Limb (tissue), 2 donors: ENCODE measurements around the gene IL21R.
"Not testable (repeated sequence)": the region's sequence is repeated elsewhere in the genome, so short reads cannot be mapped to it uniquely, and the experiment has no call there.

Experiments used
- DNase-seq, 2 donors: peaks; one replicate each; pipeline ENCODE4 v3.0.0-alpha.2; 2016; ENCODE audit errors: extremely low spot score in 2 of 2

The IL21R gene

GRCh38 chr16:27441998-27442397 is 40.0 kb downstream of the IL21R start:
- DNase-seq: peak in 1 of 2 donors; percentile 2

GRCh38 chr16:27444015-27444414 is 42.0 kb downstream of the IL21R start:
- no peak for DNase-seq

GRCh38 chr16:27444470-27444869 is 42.5 kb downstream of the IL21R start:
- no peak for DNase-seq

GRCh38 chr16:27445502-27446175 is 43.7 kb downstream of the IL21R start:
- no peak for DNase-seq

GRCh38 chr16:27446721-27447120 is 44.7 kb downstream of the IL21R start:
- DNase-seq: no peak

GRCh38 chr16:27447301-27447700 is 45.3 kb downstream of the IL21R start:
- no peak for DNase-seq

- peak in 1 of 2 donors; percentile 68 for DNase-seq
These were observed 46.8 kb downstream of the IL21R start for GRCh38 chr16:27448532-27449433.

- no peak for DNase-seq
These were observed 47.6 kb downstream of the IL21R start for GRCh38 chr16:27449434-27450195.

- no peak for DNase-seq
These were observed 48.2 kb downstream of the IL21R start for GRCh38 chr16:27450196-27450549.

- DNase-seq: no peak
These were observed 50.9 kb downstream of the IL21R start for GRCh38 chr16:27452569-27453493.

GRCh38 chr16:27453494-27453825 is 51.5 kb downstream of the IL21R start:
- no peak for DNase-seq

GRCh38 chr16:27455700-27456099 is 53.7 kb downstream of the IL21R start:
- DNase-seq: no peak

GRCh38 chr16:27457605-27457900 is 55.6 kb downstream of the IL21R start:
- DNase-seq: not testable (repeated sequence)

- no peak for DNase-seq
These were observed 56.3 kb downstream of the IL21R start for GRCh38 chr16:27458258-27458657.

GRCh38 chr16:27458987-27459688 is 57.2 kb downstream of the IL21R start:
- no peak for DNase-seq

- no peak for DNase-seq
These were observed 58.2 kb downstream of the IL21R start for GRCh38 chr16:27460213-27460612.

GRCh38 chr16:27460663-27461482 is 58.9 kb downstream of the IL21R start:
- DNase-seq: no peak

GRCh38 chr16:27461483-27462171 is 59.7 kb downstream of the IL21R start:
- peak in 1 of 2 donors; percentile 17 for DNase-seq

GRCh38 chr16:27462200-27462845 is 60.3 kb downstream of the IL21R start:
- no peak for DNase-seq
